GM18505 (cell line): Measurements from ENCODE around the gene ALPP.
"Not testable (repeated sequence)": the region's sequence is repeated elsewhere in the genome, so short reads cannot be mapped to it uniquely, and the experiment has no call there.

ENCODE experiments used
- ATAC-seq: cut with Tn5 transposase; IDR thresholded peaks from one replicate; pipeline ENCODE4 v1.9.1; 2021; ENCODE audit not compliant: unreplicated experiment
- POLR2A ChIP-seq: IDR thresholded peaks from 4 replicates; pipeline ENCODE4 v1.6.1; 2011; ENCODE audit warnings: borderline replicate concordance; ENCODE audit not compliant: insufficient read depth, insufficient read length; ENCODE audit errors: extremely low read depth

Gene ALPP

GRCh38 chr2:232378735-232379151 lies at the start of gene ALPP:
ALPP (plus strand) TSS chr2:232378751; CDS start chr2:232378803, 52 bp downstream.
- not testable (repeated sequence) for ATAC-seq

- no peak for ATAC-seq
- no peak for TF ChIP-seq POLR2A
Measured at GRCh38 chr2:232329716-232330067, 48.9 kb upstream of the ALPP start.

GRCh38 chr2:232330068-232330999 lies 48.2 kb upstream of the ALPP start:
- no peak for ATAC-seq

GRCh38 chr2:232331061-232331460 lies 47.5 kb upstream of the ALPP start:
- not testable (repeated sequence) for ATAC-seq

More at GRCh38 chr2:232330068-232330999, 48.2 kb upstream of the ALPP start:
- TF ChIP-seq POLR2A, result no peak

- not testable (repeated sequence) for ATAC-seq
Measured at GRCh38 chr2:232331641-232332040, 46.9 kb upstream of the ALPP start.

GRCh38 chr2:232332244-232332939 lies 46.2 kb upstream of the ALPP start:
- ATAC-seq, result not testable (repeated sequence)

GRCh38 chr2:232332940-232333259 lies 45.7 kb upstream of the ALPP start:
- TF ChIP-seq POLR2A, result no peak
- no peak for ATAC-seq

- TF ChIP-seq POLR2A, result no peak
Measured at GRCh38 chr2:232333361-232334135, 45.0 kb upstream of the ALPP start.

GRCh38 chr2:232334136-232334884 lies 44.2 kb upstream of the ALPP start:
- not testable (repeated sequence) for ATAC-seq

More at GRCh38 chr2:232333361-232334135, 45.0 kb upstream of the ALPP start:
- ATAC-seq, result no peak

- not testable (repeated sequence) for ATAC-seq
Measured at GRCh38 chr2:232334885-232335205, 43.7 kb upstream of the ALPP start.

GRCh38 chr2:232335206-232335858 lies 43.2 kb upstream of the ALPP start:
- ATAC-seq, result not testable (repeated sequence)

- TF ChIP-seq POLR2A, result no peak
- ATAC-seq, result no peak
Measured at GRCh38 chr2:232335859-232336215, 42.7 kb upstream of the ALPP start.

GRCh38 chr2:232336241-232336736 lies 42.3 kb upstream of the ALPP start:
- no peak for TF ChIP-seq POLR2A
- ATAC-seq, result no peak
